Trophoblast cell (in vitro differentiated cells and primary cell): ENCODE results near the gene RAB40AL.

Experiments
- DNase-seq, 2 donors: peaks; one replicate each; pipeline ENCODE4 v3.0.0-alpha.2; 2016
- H2AFZ ChIP-seq: 2 replicates; pipeline ENCODE4 v1.6.1; 2013; ENCODE audit warnings: low read length, moderate library complexity, mild to moderate bottlenecking; ENCODE audit not compliant: insufficient read depth, poor library complexity
- H2AK5ac ChIP-seq: 2 replicates; pipeline ENCODE4 v1.6.1; 2013; ENCODE audit warnings: mild to moderate bottlenecking, low read length
- H2BK120ac ChIP-seq: 2 replicates; pipeline ENCODE4 v1.6.1; 2013; ENCODE audit warnings: low read length, mild to moderate bottlenecking, moderate library complexity; ENCODE audit not compliant: insufficient read depth, poor library complexity
- H2BK12ac ChIP-seq: 2 replicates; pipeline ENCODE4 v1.6.1; 2013; ENCODE audit warnings: mild to moderate bottlenecking, low read length, moderate library complexity
- H2BK5ac ChIP-seq: 2 replicates; pipeline ENCODE4 v1.6.1; 2013; ENCODE audit warnings: low read length, low read depth, moderate library complexity, mild to moderate bottlenecking; ENCODE audit not compliant: poor library complexity
- H3K14ac ChIP-seq: 2 replicates; pipeline ENCODE4 v1.6.1; 2013; ENCODE audit warnings: mild to moderate bottlenecking, low read length
- H3K18ac ChIP-seq: 2 replicates; pipeline ENCODE4 v1.6.1; 2013; ENCODE audit warnings: mild to moderate bottlenecking, low read length
- H3K23ac ChIP-seq: 2 replicates; pipeline ENCODE4 v1.6.1; 2013; ENCODE audit warnings: low read length
- H3K27ac ChIP-seq: 2 replicates; pipeline ENCODE4 v1.5.1; 2013; ENCODE audit warnings: low read depth, mild to moderate bottlenecking, inconsistent platforms, low read length, moderate library complexity
- H3K27me3 ChIP-seq: 2 replicates; pipeline ENCODE4 v1.6.1; 2013; ENCODE audit warnings: inconsistent platforms, mild to moderate bottlenecking, low read length, moderate library complexity; ENCODE audit not compliant: insufficient read depth
- H3K36me3 ChIP-seq, 2 experiments: 1 replicate in 1 of 2; 2 replicates in 1 of 2; pipeline ENCODE4 v1.6.1; 2013; ENCODE audit warnings: low read length in 2 of 2, mild to moderate bottlenecking in 2 of 2, moderate library complexity in 1 of 2; ENCODE audit not compliant: insufficient read depth in 2 of 2, control insufficient read depth in 1 of 2
- H3K4ac ChIP-seq: 2 replicates; pipeline ENCODE4 v1.6.1; 2013; ENCODE audit warnings: low read depth, mild to moderate bottlenecking, low read length, moderate library complexity
- H3K4me1 ChIP-seq, 2 experiments: 1 replicate in 1 of 2; 2 replicates in 1 of 2; pipeline ENCODE4 v1.6.1; 2013; ENCODE audit warnings: low read length in 2 of 2, mild to moderate bottlenecking in 2 of 2, moderate library complexity in 1 of 2; ENCODE audit not compliant: insufficient read depth in 2 of 2, control insufficient read depth in 1 of 2
- H3K4me2 ChIP-seq: 2 replicates; pipeline ENCODE4 v1.6.1; 2013; ENCODE audit warnings: inconsistent platforms, mild to moderate bottlenecking, low read length, moderate library complexity
- H3K4me3 ChIP-seq: 2 replicates; pipeline ENCODE4 v1.5.1; 2013; ENCODE audit warnings: mild to moderate bottlenecking, low read depth, low read length, inconsistent platforms
- H3K79me1 ChIP-seq: one replicate; pipeline ENCODE4 v1.6.1; 2013; ENCODE audit warnings: low read length
- H3K79me2 ChIP-seq: 2 replicates; pipeline ENCODE4 v1.6.1; 2013; ENCODE audit warnings: low read length, mild to moderate bottlenecking; ENCODE audit not compliant: control insufficient read depth, insufficient read depth, poor library complexity
- H3K9ac ChIP-seq: 2 replicates; pipeline ENCODE4 v1.6.1; 2013; ENCODE audit warnings: mild to moderate bottlenecking, low read length
- H3K9me3 ChIP-seq: 2 replicates; pipeline ENCODE4 v1.6.1; 2013; ENCODE audit warnings: low read depth, mild to moderate bottlenecking, control low read depth, inconsistent platforms, low read length; ENCODE audit not compliant: insufficient read depth
- H4K12ac ChIP-seq: 2 replicates; pipeline ENCODE4 v1.6.1; 2013; ENCODE audit warnings: low read depth, mild to moderate bottlenecking, low read length, moderate library complexity
- H4K8ac ChIP-seq: 2 replicates; pipeline ENCODE4 v1.6.1; 2013; ENCODE audit warnings: low read depth, mild to moderate bottlenecking, low read length, moderate library complexity
- H4K91ac ChIP-seq: one replicate; pipeline ENCODE4 v1.6.1; 2013; ENCODE audit warnings: low read depth, mild to moderate bottlenecking, low read length, moderate library complexity
- WGBS: extraction: QIAGEN DNeasy Blood & Tissue Kit; methylation state at CpG from one replicate; pipeline ENCODE4 v1.1.7; 2013; ENCODE audit warnings: missing lambda C conversion rate; ENCODE audit not compliant: insufficient read length, insufficient coverage; ENCODE audit errors: extremely low coverage; 5-methylcytosine and 5-hydroxymethylcytosine counted together

The RAB40AL gene

GRCh38 chrX:102957751-102958150 lies 20.7 kb downstream of the RAB40AL start:
- Histone ChIP-seq H3K79me2 (no peaks in the 10 kb centered on the region), H4K8ac (no peak overlapping the region), H3K36me3 (no peaks in the 10 kb centered on the region), H3K4me2 (no peak overlapping the region), H2AFZ (no peak overlapping the region), H3K23ac (no peak overlapping the region), H4K91ac (no peak overlapping the region), H3K14ac (no peak overlapping the region), H3K9ac (no peak overlapping the region), H2BK120ac (no peak overlapping the region), H3K79me1 (no peaks in the 10 kb centered on the region), H3K4me3 (no peak overlapping the region), H2BK5ac (no peak overlapping the region), H3K27me3 (no peaks in the 10 kb centered on the region), H3K4me1 (peaks cover 8 to 10% of the 10 kb centered on the region in 2 experiments), H3K27ac (no peak overlapping the region), H4K12ac (no peak overlapping the region), H3K18ac (no peak overlapping the region), H3K9me3 (no peaks in the 10 kb centered on the region), H2BK12ac (no peak overlapping the region), H2AK5ac (no peak overlapping the region), H3K4ac (no peak overlapping the region)
- no peak for DNase-seq
- WGBS = no CpG with 5 or more reads among the region's 2 CpGs

- DNase-seq = peak in 1 of 2 donors; percentile 21
- Histone ChIP-seq H3K27ac (no peak overlapping the region), H3K27me3 (no peaks in the 10 kb centered on the region), H2AK5ac (no peak overlapping the region), H4K12ac (no peak overlapping the region), H3K4me3 (no peak overlapping the region), H3K9ac (no peak overlapping the region), H2BK5ac (no peak overlapping the region), H3K4ac (no peak overlapping the region), H3K36me3 (no peaks in the 10 kb centered on the region), H3K4me2 (no peak overlapping the region), H2AFZ (no peak overlapping the region), H4K8ac (no peak overlapping the region), H3K23ac (no peak overlapping the region), H3K4me1 (peaks cover 8 to 10% of the 10 kb centered on the region in 2 experiments), H3K14ac (no peak overlapping the region), H4K91ac (no peak overlapping the region), H3K18ac (no peak overlapping the region), H3K79me1 (no peaks in the 10 kb centered on the region), H3K9me3 (no peaks in the 10 kb centered on the region), H2BK120ac (no peak overlapping the region), H2BK12ac (no peak overlapping the region), H3K79me2 (no peaks in the 10 kb centered on the region)
- no CpG with 5 or more reads among the region's 5 CpGs for WGBS
Measured at GRCh38 chrX:102958794-102959193, 21.7 kb downstream of the RAB40AL start.

DNA sequence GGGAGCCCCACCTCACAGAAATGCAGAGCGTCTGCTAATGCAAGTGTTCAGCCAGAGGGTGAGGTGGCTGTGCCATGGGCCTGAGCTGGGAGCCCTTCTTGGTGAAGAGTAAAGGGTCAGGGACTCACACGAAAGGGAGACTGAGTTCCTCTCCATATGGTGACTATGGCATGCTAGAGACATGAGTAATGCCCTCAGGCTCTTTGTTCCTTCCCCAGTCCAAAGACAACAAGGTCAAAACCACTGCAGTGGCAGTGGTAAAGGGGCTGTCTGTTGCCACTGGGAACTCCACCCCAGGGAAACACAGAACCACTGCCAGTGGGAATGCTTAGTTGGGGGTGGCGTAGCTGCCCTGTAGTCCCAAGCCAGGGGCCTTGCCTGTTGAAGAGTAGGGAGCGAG lies 22.4 kb downstream of the RAB40AL start:
- Histone ChIP-seq H3K79me2 (no peaks in the 10 kb centered on the region), H3K27ac (no peak overlapping the region), H2BK5ac (no peak overlapping the region), H2BK12ac (no peak overlapping the region), H2BK120ac (no peak overlapping the region), H2AFZ (no peak overlapping the region), H3K4me1 (peaks cover 8 to 10% of the 10 kb centered on the region in 2 experiments), H3K14ac (no peak overlapping the region), H3K36me3 (no peaks in the 10 kb centered on the region), H4K12ac (peak overlapping the region; percentile 12), H3K27me3 (no peaks in the 10 kb centered on the region), H3K9me3 (no peaks in the 10 kb centered on the region), H4K8ac (no peak overlapping the region), H3K4me3 (no peak overlapping the region), H3K79me1 (no peaks in the 10 kb centered on the region), H3K9ac (no peak overlapping the region), H3K23ac (no peak overlapping the region), H3K4me2 (no peak overlapping the region), H2AK5ac (no peak overlapping the region), H4K91ac (no peak overlapping the region), H3K18ac (no peak overlapping the region), H3K4ac (no peak overlapping the region)
- no CpG with 5 or more reads among the region's 4 CpGs for WGBS
- peak in 1 of 2 donors; percentile 60 for DNase-seq

DNA sequence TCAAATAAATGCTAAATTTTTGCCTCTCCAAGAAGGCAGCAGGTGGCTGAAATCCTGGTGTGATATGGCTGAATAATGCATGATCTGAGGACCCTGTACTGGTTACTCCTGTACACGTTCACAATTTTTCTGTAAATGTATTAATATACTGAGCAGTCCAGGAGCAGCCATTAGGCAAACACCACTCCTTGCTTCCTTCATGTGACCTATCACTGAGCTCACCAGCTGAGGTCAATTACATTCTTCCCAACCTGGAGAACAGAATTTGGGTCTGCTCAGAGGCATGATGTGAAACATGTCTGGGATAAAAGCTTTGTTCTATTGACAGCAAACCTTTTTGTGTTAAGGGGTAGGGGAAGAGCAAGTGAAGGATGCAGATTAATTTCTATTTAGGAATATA lies 26.9 kb downstream of the RAB40AL start:
- DNase-seq = no peak
- Histone ChIP-seq H4K8ac (no peak overlapping the region), H2BK120ac (no peak overlapping the region), H4K12ac (no peak overlapping the region), H3K27ac (no peak overlapping the region), H3K79me2 (no peaks in the 10 kb centered on the region), H2AK5ac (no peak overlapping the region), H2AFZ (no peak overlapping the region), H3K4me2 (no peak overlapping the region), H3K9me3 (no peaks in the 10 kb centered on the region), H4K91ac (no peak overlapping the region), H3K79me1 (no peaks in the 10 kb centered on the region), H3K9ac (no peak overlapping the region), H2BK5ac (no peak overlapping the region), H3K4me3 (no peak overlapping the region), H3K36me3 (no peaks in the 10 kb centered on the region), H3K4me1 (peaks cover 8 to 10% of the 10 kb centered on the region in 2 experiments), H3K4ac (no peak overlapping the region), H3K23ac (no peak overlapping the region), H2BK12ac (no peak overlapping the region), H3K18ac (no peak overlapping the region), H3K27me3 (no peaks in the 10 kb centered on the region), H3K14ac (no peak overlapping the region)
- no CpG with 5 or more reads among the region's 1 CpG for WGBS
